K562 (cell line): ENCODE data around the gene HK2. TPM values are rescaled to one million over a fixed set of nuclear protein-coding genes. Genes with fewer than 3 reads are reported as not detected.

Experiments
- polyA plus RNA-seq, 8 experiments: library from polyadenylated mRNA; depleted of rRNA in 4 of 8; stranded (reverse) in 5 of 8; unstranded in 3 of 8; fragments of >200 nt; fragmentation: Nextera tagmentation in 2 of 8; fragmentation: Illumina TruSeq in 1 of 8; extraction: Ambion mirVana in 2 of 8; extraction: Trizol in 1 of 8; gene quantifications; 2 replicates each; pipeline versions ENCODE4 v1.2.1 to v1.2.3, GENCODE V29; 2011 to 2014; ENCODE audit warnings: inconsistent platforms in 1 of 8, missing spikeins in 1 of 8
- total RNA-seq, 7 experiments: library from RNA; depleted of rRNA in 6 of 7; stranded (reverse); fragments of >200 nt in 6 of 7; fragmentation: Illumina TruSeq in 2 of 7; extraction: Trizol in 2 of 7; gene quantifications; 2 replicates each; pipeline versions ENCODE4 v1.2.1 to v1.2.3, GENCODE V29; 2011 to 2021; ENCODE audit warnings: low replicate concordance in 1 of 7
- TF ChIP-seq, protein P1 (sequence below), 2 experiments: fragments of 450-650 bp; formaldehyde crosslinking in 1 of 2; IDR thresholded peaks; 2 replicates each; pipeline versions ENCODE4 v1.4.0 to v1.6.1; 2014 to 2020; ENCODE audit warnings: mild to moderate bottlenecking in 2 of 2, borderline replicate concordance in 1 of 2, low read depth in 1 of 2

HK2 gene
- total and polyA plus RNA-seq, 9 of the 15 experiments (the other 6 are each of a cell fraction or from before 2014, with no cell fraction given): 4.7 to 56.0 (median 19.9) TPM

DNA sequence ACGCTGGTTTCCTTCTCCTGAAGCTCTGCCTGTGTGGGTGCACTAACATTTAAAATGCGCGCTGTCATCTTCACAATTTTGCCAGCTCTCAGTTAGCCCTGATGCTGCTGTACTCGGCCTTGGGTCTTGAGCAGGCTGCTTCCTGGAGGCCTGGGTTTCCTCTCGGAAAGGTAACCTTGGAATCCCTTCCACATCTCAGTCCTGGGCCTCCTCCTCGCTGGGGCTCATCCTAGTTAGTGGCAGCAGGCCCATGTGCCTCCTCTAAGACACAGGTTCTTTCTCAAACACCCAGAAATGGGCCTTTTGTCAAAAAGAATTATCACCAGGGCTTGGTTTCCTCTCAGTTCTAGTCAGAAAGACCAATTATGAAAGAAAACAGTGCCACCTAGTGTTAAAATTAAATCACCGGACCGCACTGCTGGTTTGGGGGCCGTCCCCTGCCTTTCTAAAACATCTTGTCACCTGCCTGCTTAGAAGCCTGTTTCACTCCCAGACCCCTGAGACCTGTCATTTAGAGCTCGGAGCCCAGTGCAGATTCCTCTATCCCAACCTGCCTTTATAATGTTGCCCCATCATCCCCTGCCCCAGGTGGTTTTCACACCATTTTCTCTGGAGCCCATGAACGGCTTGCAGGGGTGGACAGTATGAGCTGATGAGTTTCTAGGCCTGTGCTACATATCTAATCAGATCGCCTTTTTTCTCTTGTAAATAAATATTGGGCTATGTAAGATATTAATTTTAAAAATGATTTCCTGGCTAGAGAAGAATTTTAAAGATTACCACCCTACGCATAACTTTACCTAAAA lies 42.4 kb downstream of the HK2 start (continued):
- TF ChIP-seq, protein P1, sequence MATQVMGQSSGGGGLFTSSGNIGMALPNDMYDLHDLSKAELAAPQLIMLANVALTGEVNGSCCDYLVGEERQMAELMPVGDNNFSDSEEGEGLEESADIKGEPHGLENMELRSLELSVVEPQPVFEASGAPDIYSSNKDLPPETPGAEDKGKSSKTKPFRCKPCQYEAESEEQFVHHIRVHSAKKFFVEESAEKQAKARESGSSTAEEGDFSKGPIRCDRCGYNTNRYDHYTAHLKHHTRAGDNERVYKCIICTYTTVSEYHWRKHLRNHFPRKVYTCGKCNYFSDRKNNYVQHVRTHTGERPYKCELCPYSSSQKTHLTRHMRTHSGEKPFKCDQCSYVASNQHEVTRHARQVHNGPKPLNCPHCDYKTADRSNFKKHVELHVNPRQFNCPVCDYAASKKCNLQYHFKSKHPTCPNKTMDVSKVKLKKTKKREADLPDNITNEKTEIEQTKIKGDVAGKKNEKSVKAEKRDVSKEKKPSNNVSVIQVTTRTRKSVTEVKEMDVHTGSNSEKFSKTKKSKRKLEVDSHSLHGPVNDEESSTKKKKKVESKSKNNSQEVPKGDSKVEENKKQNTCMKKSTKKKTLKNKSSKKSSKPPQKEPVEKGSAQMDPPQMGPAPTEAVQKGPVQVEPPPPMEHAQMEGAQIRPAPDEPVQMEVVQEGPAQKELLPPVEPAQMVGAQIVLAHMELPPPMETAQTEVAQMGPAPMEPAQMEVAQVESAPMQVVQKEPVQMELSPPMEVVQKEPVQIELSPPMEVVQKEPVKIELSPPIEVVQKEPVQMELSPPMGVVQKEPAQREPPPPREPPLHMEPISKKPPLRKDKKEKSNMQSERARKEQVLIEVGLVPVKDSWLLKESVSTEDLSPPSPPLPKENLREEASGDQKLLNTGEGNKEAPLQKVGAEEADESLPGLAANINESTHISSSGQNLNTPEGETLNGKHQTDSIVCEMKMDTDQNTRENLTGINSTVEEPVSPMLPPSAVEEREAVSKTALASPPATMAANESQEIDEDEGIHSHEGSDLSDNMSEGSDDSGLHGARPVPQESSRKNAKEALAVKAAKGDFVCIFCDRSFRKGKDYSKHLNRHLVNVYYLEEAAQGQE (IDR thresholded peaks at IDR 0.05; ENCODE audit: borderline replicate concordance): peak; percentile 76; the same call in 1 of the 2 replicates
- TF ChIP-seq, protein P1 (CRISPR knock-in tag; IDR thresholded peaks at IDR 0.05; ENCODE audit: low read depth): no peak
